AG04450 (cell line): ENCODE data around the gene RP2. TPM values are rescaled to one million over a fixed set of nuclear protein-coding genes. Genes with fewer than 3 reads are reported as not detected.

Experiments
- CTCF ChIA-PET: fragments of 300-600, 350-600 bp; formaldehyde crosslinking; extraction: SDS; loops from one replicate; lab custom pipeline; 2022; ENCODE audit warnings: antibody characterized with exemption, inconsistent platforms; lab: Charles Lee
- POLR2A ChIA-PET: fragments of 350-600 bp; formaldehyde crosslinking; extraction: SDS; loops from one replicate; lab custom pipeline; 2021; ENCODE audit warnings: antibody characterized with exemption, inconsistent platforms; lab: Yijun Ruan, JAX
- DNase-seq: peaks from one replicate; pipeline ENCODE4 v3.0.0-alpha.2; 2011; ENCODE audit warnings: low read depth, low spot score
- H3K27ac ChIP-seq: one replicate; pipeline ENCODE4 v1.5.1; 2012; ENCODE audit warnings: low read depth, low read length, control low read depth
- H3K27me3 ChIP-seq: one replicate; pipeline ENCODE4 v1.6.0; 2012; ENCODE audit warnings: low read length; ENCODE audit not compliant: control insufficient read depth, insufficient read depth
- H3K4me3 ChIP-seq: 2 replicates; pipeline ENCODE4 v1.5.1; 2011; ENCODE audit warnings: mild to moderate bottlenecking, low read depth, low read length, control low read depth
- H3K9me3 ChIP-seq: 2 replicates; pipeline ENCODE4 v1.5.1; 2012; ENCODE audit warnings: low read length; ENCODE audit not compliant: control insufficient read depth, insufficient read depth
- polyA plus RNA-seq: library from polyadenylated mRNA; depleted of rRNA; stranded (reverse); fragments of >200 nt; gene quantifications from 2 replicates; pipeline ENCODE4 v1.2.3, GENCODE V29; 2011
- TF ChIP-seq, protein P1 (sequence below): IDR thresholded peaks from 2 replicates; pipeline ENCODE4 v1.5.1; 2011; ENCODE audit warnings: low read depth, low read length, control low read depth, inconsistent platforms

RP2 gene
- polyA plus RNA-seq, 1 experiment = 16.6 TPM

DNA sequence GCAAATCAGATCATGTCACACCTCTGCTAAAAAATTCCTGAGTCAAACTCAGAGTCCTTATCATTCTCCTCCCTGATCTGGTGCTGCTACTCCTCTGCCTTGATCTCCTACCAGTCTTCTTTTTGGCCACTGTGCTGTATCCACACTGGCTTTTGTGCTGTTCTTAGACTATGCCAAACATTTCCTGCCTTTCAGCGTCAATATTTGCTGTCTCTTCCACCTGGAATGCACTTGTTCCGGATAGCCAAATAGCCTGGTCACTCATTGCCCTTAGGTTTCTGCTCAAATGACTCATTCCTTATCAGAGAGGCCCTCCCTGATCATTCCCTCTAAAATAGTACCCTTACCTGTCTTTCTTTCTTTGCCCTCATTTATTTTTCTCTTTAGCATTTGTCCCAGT is 24.4 kb upstream of the RP2 start:
- H3K27ac ChIP-seq = no peak overlapping the region
- H3K27me3 ChIP-seq = no peaks in the 10 kb centered on the region
- CTCF ChIA-PET = no interaction called here
- POLR2A ChIA-PET = interaction anchor here (0.6 kb wide), 1 partner anchor 167 kb away, joined by 6 read pairs; no protein-coding TSS in a partner anchor
- DNase-seq = no peak
- H3K9me3 ChIP-seq = no peaks in the 10 kb centered on the region
- no peak overlapping the region for H3K4me3 ChIP-seq
- TF ChIP-seq, protein P1, sequence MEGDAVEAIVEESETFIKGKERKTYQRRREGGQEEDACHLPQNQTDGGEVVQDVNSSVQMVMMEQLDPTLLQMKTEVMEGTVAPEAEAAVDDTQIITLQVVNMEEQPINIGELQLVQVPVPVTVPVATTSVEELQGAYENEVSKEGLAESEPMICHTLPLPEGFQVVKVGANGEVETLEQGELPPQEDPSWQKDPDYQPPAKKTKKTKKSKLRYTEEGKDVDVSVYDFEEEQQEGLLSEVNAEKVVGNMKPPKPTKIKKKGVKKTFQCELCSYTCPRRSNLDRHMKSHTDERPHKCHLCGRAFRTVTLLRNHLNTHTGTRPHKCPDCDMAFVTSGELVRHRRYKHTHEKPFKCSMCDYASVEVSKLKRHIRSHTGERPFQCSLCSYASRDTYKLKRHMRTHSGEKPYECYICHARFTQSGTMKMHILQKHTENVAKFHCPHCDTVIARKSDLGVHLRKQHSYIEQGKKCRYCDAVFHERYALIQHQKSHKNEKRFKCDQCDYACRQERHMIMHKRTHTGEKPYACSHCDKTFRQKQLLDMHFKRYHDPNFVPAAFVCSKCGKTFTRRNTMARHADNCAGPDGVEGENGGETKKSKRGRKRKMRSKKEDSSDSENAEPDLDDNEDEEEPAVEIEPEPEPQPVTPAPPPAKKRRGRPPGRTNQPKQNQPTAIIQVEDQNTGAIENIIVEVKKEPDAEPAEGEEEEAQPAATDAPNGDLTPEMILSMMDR = no peak

GRCh38 chrX:46814966-46815365 is 21.9 kb upstream of the RP2 start:
- CTCF ChIA-PET = no interaction called here

GRCh38 chrX:46819136-46819535 is 17.7 kb upstream of the RP2 start:
- no peak overlapping the region for H3K27ac ChIP-seq
- H3K9me3 ChIP-seq = no peaks in the 10 kb centered on the region
- H3K4me3 ChIP-seq = no peak overlapping the region
- CTCF ChIA-PET = no interaction called here
- H3K27me3 ChIP-seq = no peaks in the 10 kb centered on the region
- no peak for DNase-seq
- TF ChIP-seq, protein P1 = no peak
- POLR2A ChIA-PET = no interaction called here

More at GRCh38 chrX:46814966-46815365, 21.9 kb upstream of the RP2 start:
- POLR2A ChIA-PET = no interaction called here
- TF ChIP-seq, protein P1 = no peak
- Histone ChIP-seq H3K27ac (no peak overlapping the region), H3K9me3 (no peaks in the 10 kb centered on the region), H3K4me3 (no peak overlapping the region), H3K27me3 (no peaks in the 10 kb centered on the region)
- no peak for DNase-seq

DNA sequence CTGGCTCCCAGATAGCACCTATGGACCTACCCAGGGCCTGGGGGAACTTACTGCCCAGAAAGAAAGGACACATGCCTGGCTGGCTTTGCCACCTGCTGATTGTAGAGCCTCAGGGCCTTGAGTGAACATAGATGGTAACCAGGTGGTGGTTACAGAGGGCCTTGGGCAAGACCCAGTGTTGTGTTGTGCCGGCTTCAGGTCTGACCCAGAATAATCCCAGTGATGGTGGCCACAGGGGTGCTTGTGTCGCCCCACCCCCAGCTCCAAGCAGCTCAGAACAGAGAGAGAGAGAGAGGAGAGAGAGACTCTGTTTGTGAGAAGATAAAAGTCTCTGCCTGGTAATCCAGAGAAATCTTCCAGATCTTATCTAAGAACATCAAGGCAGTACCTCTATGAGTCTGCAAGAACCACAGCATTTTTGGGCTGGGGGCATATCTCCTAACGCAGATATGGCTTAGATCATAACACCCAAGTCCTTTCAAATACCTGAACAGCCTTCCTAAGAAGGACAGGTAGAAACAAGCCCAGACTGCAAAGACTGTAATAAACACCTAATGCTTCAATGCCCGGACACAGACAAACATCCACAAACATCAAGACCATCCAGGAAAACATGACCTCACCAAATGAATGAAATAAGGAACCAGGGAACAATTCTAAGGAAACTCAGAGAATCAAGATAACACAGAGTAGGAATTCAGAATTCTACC is 16.3 kb upstream of the RP2 start:
- POLR2A ChIA-PET = no interaction called here
- H3K27me3 ChIP-seq = no peaks in the 10 kb centered on the region
- CTCF ChIA-PET = no interaction called here
- no peak overlapping the region for H3K4me3 ChIP-seq
- H3K9me3 ChIP-seq = no peaks in the 10 kb centered on the region
- TF ChIP-seq, protein P1 = no peak
- H3K27ac ChIP-seq = no peak overlapping the region
- DNase-seq = no peak

DNA sequence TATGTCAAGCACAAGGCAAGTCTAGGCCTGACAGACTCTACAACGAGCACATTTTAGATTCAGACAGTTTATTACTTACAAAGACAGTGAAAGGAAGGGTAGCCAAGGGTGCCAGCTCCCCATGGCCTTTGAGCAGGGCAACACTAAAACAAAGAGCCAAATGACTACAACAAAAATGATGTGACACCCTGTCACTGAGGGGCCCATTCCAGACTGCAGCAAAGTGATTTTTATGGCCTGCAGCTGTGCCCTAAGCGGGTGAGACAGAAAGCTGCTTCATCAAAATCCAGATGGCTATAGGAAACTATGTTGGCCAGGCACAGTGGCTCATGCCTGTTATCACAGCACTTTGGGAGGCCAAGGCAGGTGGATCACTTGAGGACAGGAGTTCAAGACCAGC is 13.4 kb upstream of the RP2 start:
- POLR2A ChIA-PET = no interaction called here
- Histone ChIP-seq H3K9me3 (no peaks in the 10 kb centered on the region), H3K4me3 (no peak overlapping the region), H3K27me3 (no peaks in the 10 kb centered on the region), H3K27ac (no peak overlapping the region)
- CTCF ChIA-PET = interaction anchor here (0.9 kb wide), 1 partner anchor 207 kb away, joined by 3 read pairs; no protein-coding TSS in a partner anchor
- TF ChIP-seq, protein P1 = no peak
- DNase-seq = no peak
